ENCODE measurements around the gene HAUS1.

DNA sequence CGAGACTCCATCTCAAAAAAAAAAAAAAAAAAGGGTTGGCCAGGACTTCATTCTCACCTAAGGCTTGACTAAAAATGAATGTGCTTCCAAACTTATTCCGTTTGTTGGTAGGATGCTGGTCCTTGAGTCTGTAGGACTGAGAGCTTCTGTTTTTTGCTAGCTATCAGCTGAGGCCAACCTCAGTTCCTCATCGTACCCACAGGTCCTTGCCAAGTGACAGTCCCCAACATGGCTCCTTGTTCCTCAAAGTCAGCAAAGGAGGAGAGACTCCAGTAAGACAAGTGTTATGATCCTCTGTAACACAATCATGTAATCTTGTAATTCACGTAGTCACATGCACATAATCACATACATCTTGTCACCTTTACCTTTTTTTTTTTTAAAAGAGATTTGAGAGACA, 37.0 kb downstream of the HAUS1 start:
- TF ChIP-seq, protein P1, sequence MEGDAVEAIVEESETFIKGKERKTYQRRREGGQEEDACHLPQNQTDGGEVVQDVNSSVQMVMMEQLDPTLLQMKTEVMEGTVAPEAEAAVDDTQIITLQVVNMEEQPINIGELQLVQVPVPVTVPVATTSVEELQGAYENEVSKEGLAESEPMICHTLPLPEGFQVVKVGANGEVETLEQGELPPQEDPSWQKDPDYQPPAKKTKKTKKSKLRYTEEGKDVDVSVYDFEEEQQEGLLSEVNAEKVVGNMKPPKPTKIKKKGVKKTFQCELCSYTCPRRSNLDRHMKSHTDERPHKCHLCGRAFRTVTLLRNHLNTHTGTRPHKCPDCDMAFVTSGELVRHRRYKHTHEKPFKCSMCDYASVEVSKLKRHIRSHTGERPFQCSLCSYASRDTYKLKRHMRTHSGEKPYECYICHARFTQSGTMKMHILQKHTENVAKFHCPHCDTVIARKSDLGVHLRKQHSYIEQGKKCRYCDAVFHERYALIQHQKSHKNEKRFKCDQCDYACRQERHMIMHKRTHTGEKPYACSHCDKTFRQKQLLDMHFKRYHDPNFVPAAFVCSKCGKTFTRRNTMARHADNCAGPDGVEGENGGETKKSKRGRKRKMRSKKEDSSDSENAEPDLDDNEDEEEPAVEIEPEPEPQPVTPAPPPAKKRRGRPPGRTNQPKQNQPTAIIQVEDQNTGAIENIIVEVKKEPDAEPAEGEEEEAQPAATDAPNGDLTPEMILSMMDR (conservative IDR thresholded peaks at IDR 0.05; ENCODE audit: low read depth, low read length) = no peak
- TF ChIP-seq MAFK (IDR thresholded peaks at IDR 0.05; ENCODE audit: low read depth, low read length) (no peak), SMC3 (IDR thresholded peaks at IDR 0.05; ENCODE audit: low read depth, low read length) (no peak), POLR2A (IDR thresholded peaks at IDR 0.05; ENCODE audit: low read depth, low read length) (no peak), MAZ (IDR thresholded peaks at IDR 0.05; ENCODE audit: borderline replicate concordance, low read depth, low read length) (no peak)

Data from IMR-90 (cell line).